ENCODE measurements around the gene DUSP28.

Gene DUSP28

DNA sequence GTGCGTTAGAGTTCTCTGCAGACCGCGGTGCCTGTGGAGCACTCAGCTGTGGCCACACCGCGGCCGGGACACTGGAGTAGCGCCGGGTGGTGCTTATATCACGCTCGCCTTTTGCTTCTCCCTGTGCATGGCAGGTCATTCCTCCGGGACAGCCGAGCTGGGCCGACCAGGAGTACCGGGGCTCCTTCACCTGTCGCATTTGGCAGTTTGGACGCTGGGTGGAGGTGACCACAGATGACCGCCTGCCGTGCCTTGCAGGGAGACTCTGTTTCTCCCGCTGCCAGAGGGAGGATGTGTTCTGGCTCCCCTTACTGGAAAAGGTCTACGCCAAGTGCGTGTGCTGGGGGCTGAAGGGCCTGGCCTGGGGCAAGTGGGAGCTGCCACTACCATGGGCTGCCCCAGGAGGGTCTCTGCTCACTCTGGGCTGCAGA lies 30.5 kb downstream of the DUSP28 start:
- Mint-ChIP-seq H3K36me3 (ENCODE audit: low read depth) (peaks cover 10% of the 10 kb centered on the region), H3K4me3 (no peak overlapping the region)

DNA sequence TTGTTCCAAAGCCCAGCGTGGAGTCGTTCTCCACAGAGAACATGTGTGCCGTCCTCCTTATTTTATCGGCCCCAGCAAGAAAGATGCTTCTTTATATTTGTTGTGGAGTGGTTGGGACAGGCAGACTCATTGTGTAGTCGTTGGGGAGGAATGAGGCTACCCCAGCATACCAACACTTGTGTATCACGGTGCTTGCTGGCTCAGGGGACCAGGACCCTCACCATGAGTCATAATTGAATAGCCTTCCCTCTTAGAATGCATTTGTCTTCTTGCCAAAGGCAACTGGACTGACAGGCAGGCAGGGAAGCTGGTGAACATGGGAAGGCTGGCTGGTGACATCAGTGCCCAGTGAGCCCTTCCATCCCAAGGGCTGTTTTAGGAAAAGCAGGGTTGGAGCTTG lies 31.1 kb downstream of the DUSP28 start:
- Mint-ChIP-seq H3K4me1 (ENCODE audit: low read depth) (peaks cover 23% of the 10 kb centered on the region), H3K4me3 (no peak overlapping the region), H3K27me3 (no peaks in the 10 kb centered on the region), H3K9me3 (no peaks in the 10 kb centered on the region), H3K27ac (no peak overlapping the region), H3K36me3 (ENCODE audit: low read depth) (peaks cover 10% of the 10 kb centered on the region)

More for the DNA sequence above, 30.5 kb downstream of the DUSP28 start:
- Mint-ChIP-seq H3K27me3 (no peaks in the 10 kb centered on the region), H3K27ac (no peak overlapping the region), H3K4me1 (ENCODE audit: low read depth) (peaks cover 28% of the 10 kb centered on the region), H3K9me3 (no peaks in the 10 kb centered on the region)

DNA sequence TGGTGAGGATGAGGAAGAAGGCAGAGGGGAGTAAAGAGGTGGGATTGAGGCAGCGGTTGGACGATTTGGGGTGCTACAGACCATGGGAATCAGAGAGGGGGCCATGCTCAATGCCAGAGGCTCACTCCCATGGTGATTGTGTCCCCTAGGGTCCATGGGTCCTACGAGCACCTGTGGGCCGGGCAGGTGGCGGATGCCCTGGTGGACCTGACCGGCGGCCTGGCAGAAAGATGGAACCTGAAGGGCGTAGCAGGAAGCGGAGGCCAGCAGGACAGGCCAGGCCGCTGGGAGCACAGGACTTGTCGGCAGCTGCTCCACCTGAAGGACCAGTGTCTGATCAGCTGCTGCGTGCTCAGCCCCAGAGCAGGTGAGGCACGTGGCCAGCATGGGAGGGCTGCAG lies 31.6 kb downstream of the DUSP28 start:
- Mint-ChIP-seq H3K27me3 (no peaks in the 10 kb centered on the region), H3K27ac (no peak overlapping the region), H3K4me3 (no peak overlapping the region), H3K4me1 (ENCODE audit: low read depth) (peaks cover 23% of the 10 kb centered on the region), H3K36me3 (ENCODE audit: low read depth) (peaks cover 10% of the 10 kb centered on the region), H3K9me3 (no peaks in the 10 kb centered on the region)

DNA sequence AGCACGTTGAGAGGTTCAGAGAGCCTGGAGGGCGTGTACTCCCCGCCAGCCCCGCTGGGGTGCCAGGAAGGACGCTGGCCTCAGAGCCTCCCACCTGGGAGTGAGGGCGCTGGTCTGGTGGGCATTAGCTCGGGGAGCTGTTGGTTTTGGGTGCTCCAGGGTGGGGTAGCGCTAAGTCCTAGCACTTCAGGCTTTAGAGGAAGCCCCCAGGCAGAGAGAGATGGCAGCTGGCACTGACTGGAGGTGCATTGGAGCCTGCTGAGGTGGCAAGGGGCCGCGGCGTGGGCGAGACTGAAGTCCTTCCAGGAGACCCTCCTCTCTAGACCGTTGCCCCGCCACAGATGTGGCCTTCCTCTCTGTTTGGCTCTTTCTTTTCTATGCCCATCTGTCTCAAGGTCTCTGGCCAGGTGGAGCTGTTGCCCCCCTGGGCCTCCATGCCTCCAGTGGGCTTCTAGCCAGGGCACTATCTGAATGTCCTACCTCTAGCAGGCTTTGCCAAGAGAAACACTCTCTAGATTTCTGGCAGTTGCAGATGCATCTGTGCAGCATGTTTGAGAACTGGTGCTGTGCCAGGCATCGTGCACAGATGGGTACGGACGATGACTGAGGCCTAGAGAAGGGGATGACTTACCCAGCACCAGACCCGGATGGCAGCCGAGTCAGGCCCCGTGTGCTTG lies 33.0 kb downstream of the DUSP28 start:
- Mint-ChIP-seq H3K4me1 (ENCODE audit: low read depth) (peaks cover 13% of the 10 kb centered on the region), H3K27me3 (no peaks in the 10 kb centered on the region), H3K9me3 (no peaks in the 10 kb centered on the region), H3K36me3 (ENCODE audit: low read depth) (peaks cover 10% of the 10 kb centered on the region), H3K4me3 (no peak overlapping the region), H3K27ac (no peak overlapping the region)

DNA sequence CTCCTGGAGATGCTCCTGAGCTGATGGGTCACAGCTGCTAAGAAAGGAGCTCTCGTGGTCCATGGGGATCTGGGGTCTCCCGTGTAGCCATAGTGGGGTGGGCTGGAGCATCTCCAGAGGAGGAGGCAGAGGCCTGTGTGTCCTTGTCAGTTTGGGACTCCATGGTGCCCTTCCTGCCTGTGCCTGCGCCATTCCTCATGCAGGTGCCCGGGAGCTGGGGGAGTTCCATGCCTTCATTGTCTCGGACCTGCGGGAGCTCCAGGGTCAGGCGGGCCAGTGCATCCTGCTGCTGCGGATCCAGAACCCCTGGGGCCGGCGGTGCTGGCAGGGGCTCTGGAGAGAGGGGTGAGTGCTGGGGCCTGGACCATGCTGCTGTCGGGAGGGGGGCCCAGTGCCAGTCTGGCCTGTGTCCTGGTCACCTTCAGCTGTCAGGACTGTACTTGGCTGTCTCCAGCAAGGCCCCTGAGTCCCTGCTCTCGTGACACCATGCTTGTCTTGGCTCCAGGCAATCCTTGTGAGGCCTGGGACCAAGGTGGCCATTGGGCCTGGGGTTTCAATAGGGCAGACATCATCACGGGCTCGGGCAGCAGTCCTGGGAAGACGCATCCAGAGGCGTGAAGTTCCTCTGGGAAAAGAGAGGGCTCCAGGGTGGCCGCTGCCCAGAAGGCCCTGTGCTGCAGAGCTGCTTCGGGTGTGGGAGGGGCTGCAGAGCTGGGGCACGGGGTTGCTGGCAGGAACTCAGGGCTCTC lies 33.7 kb downstream of the DUSP28 start:
- Mint-ChIP-seq H3K9me3 (no peaks in the 10 kb centered on the region), H3K4me1 (ENCODE audit: low read depth) (peaks cover 6% of the 10 kb centered on the region), H3K27me3 (no peaks in the 10 kb centered on the region), H3K27ac (no peak overlapping the region), H3K4me3 (no peak overlapping the region), H3K36me3 (ENCODE audit: low read depth) (peaks cover 10% of the 10 kb centered on the region)

DNA sequence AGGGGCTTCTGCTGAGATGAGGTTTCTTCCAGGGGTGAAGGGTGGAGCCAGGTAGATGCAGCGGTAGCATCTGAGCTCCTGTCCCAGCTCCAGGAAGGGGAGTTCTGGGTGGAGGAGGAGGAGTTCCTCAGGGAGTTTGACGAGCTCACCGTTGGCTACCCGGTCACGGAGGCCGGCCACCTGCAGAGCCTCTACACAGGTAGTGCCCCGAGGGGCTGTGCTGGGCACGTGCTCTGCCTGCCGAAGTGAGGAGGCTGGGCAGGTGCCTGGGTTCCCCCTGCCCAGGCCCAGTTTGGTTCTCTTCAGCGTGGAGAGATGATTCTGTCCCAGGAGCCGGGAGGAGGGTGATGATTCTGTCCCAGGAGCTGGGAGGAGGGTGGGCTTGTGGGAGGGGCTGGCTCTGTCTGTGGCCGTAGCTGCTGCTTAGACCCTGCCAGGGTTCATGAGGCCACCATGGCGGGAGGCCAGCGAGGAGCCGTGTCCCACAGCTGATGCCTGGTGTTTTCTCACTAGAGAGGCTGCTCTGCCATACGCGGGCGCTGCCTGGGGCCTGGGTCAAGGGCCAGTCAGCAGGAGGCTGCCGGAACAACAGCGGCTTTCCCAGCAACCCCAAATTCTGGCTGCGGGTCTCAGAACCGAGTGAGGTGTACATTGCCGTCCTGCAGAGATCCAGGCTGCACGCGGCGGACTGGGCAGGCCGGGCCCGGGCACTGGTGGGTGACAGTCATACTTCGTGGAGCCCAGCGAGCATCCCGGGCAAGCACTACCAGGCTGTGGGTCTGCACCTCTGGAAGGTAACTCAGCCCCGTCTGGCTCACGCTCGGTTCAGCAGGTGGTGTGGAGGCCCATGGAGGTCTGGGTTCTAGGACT lies 34.6 kb downstream of the DUSP28 start:
- H3K27ac Mint-ChIP-seq: no peak overlapping the region
- no peaks in the 10 kb centered on the region for H3K27me3 Mint-ChIP-seq
- no peaks in the 10 kb centered on the region for H3K9me3 Mint-ChIP-seq
- no peak overlapping the region for H3K4me3 Mint-ChIP-seq
- H3K36me3 Mint-ChIP-seq (ENCODE audit: low read depth): peaks cover 10% of the 10 kb centered on the region
- no peaks in the 10 kb centered on the region for H3K4me1 Mint-ChIP-seq (ENCODE audit: low read depth)

DNA sequence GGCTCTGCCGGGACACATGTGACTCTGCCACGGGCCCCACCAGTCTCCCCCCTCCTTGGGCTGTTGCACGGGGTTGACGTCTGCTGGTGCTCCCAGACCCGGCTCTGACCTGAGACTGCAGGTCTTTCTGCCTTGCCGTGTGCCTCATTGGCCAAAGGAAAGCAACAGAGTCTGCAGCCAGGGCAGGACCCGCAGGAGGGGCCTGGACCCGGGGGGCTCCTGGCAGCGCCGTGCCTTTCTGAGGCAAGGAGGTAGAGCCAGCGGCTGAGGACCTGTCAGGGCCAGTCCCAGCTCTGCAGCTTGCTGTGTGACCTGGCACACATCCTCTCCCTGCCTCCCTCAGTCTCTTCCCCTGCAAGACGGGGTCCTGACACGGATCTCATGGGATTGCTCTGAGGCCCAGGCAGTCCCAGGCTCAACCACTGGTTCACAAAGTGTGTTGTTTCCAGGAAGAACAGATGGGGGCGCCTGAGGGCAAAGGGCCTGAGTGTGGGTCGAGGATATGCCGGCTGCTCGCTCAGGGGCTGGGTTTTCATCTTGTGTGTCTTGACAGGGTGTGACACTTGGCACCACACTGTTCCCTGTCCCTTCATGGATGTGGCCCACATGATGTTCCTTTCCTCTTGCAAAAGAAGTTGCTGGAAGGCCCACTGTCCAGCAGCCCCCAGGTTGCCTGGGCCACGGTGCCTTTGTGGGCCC lies 35.4 kb downstream of the DUSP28 start:
- Mint-ChIP-seq H3K4me1 (ENCODE audit: low read depth) (no peaks in the 10 kb centered on the region), H3K27ac (no peak overlapping the region), H3K4me3 (no peak overlapping the region), H3K9me3 (no peaks in the 10 kb centered on the region), H3K27me3 (no peaks in the 10 kb centered on the region), H3K36me3 (ENCODE audit: low read depth) (peaks cover 10% of the 10 kb centered on the region)

DNA sequence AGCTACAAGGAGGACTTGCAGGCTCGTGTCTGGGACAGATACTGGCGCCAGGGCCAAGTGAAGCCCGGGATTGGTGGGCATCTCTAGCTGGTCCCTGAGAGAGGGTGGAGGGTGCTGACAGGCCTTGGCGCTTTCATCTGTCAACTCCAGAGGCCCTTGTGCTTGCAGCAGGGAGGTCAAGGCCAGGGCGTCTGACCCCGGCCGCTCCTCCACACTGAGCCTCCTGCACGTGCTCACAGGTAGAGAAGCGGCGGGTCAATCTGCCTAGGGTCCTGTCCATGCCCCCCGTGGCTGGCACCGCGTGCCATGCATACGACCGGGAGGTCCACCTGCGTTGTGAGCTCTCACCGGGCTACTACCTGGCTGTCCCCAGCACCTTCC lies 35.9 kb downstream of the DUSP28 start:
- no peaks in the 10 kb centered on the region for H3K9me3 Mint-ChIP-seq
- peaks cover 6% of the 10 kb centered on the region for H3K36me3 Mint-ChIP-seq (ENCODE audit: low read depth)
- H3K27me3 Mint-ChIP-seq: no peaks in the 10 kb centered on the region
- no peak overlapping the region for H3K27ac Mint-ChIP-seq
- H3K4me3 Mint-ChIP-seq: no peak overlapping the region
- H3K4me1 Mint-ChIP-seq (ENCODE audit: low read depth): no peaks in the 10 kb centered on the region

DNA sequence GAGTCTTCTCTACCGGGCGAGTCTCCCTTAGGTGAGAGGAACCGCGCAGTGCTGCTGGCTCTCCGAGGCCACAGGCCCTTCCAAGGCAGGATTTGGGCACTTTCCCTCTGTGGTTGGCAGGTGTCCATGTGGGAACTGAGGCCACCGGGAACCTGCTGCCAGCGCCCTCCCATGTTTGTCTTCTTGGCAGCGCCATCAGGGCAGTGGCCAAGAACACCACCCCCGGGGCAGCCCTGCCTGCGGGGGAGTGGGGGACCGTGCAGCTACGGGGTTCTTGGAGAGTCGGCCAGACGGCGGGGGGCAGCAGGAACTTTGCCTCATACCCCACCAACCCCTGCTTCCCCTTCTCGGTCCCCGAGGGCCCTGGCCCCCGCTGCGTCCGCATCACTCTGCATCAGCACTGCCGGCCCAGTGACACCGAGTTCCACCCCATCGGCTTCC lies 36.4 kb downstream of the DUSP28 start:
- Mint-ChIP-seq H3K4me3 (no peak overlapping the region), H3K4me1 (ENCODE audit: low read depth) (no peaks in the 10 kb centered on the region), H3K27me3 (no peaks in the 10 kb centered on the region), H3K9me3 (no peaks in the 10 kb centered on the region), H3K27ac (no peak overlapping the region), H3K36me3 (ENCODE audit: low read depth) (peaks cover 1% of the 10 kb centered on the region)

DNA sequence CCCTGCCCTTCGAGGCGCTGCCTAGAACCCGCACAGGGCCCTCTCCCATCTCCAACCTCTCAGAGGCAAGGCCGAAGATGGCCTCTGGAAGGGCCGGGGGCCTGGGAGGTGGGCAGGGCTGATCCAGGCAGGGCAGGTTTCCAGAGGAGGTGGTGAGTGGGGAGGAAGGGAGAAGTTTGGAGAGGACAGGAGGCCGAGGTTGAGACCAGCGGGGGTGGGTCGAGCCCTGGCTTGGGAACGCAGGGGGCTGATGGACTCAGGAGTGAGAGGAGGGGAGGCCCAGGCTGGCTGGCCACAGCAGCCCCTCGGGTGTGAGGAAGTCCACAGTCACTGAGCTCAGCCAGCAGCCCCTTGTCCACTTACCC lies 36.9 kb downstream of the DUSP28 start:
- no peaks in the 10 kb centered on the region for H3K36me3 Mint-ChIP-seq (ENCODE audit: low read depth)
- H3K27ac Mint-ChIP-seq: no peak overlapping the region
- H3K4me1 Mint-ChIP-seq (ENCODE audit: low read depth): no peaks in the 10 kb centered on the region
- no peaks in the 10 kb centered on the region for H3K9me3 Mint-ChIP-seq
- no peak overlapping the region for H3K4me3 Mint-ChIP-seq
- H3K27me3 Mint-ChIP-seq: no peaks in the 10 kb centered on the region

DNA sequence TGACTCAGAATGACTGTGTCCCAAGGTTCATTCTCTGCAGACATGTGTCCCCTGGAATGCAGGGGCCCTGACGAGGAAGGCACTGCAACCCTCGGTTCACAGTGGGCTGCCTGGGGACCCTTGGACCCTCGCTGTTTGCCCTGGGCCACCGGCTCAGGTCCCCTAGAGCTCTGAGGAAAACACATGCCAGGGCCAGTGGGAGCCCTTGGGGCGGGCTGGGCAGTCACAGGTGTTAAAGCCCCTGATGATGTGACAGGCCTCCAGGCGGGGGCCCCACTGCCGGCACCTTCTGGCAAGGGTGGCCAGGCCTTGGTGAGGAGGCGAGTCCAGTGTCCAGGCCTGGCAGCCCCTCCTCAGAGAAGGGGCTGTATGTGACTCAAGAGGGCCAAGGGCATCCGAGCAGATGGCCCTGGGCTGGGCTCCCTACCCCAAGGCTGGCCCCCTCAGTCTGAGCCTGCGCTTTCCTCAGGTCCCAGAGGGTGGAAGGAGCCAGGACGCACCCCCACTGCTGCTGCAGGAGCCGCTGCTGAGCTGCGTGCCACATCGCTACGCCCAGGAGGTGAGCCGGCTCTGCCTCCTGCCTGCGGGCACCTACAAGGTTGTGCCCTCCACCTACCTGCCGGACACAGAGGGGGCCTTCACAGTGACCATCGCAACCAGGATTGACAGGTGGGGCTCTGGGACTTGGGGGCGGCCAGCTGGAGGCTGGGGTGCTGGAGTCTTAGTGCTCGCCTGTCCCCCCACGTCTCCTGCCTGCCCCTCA lies 37.4 kb downstream of the DUSP28 start:
- no peaks in the 10 kb centered on the region for H3K27me3 Mint-ChIP-seq
- no peaks in the 10 kb centered on the region for H3K9me3 Mint-ChIP-seq
- H3K36me3 Mint-ChIP-seq (ENCODE audit: low read depth): no peaks in the 10 kb centered on the region
- no peak overlapping the region for H3K4me3 Mint-ChIP-seq
- H3K27ac Mint-ChIP-seq: no peak overlapping the region
- H3K4me1 Mint-ChIP-seq (ENCODE audit: low read depth): no peaks in the 10 kb centered on the region

DNA sequence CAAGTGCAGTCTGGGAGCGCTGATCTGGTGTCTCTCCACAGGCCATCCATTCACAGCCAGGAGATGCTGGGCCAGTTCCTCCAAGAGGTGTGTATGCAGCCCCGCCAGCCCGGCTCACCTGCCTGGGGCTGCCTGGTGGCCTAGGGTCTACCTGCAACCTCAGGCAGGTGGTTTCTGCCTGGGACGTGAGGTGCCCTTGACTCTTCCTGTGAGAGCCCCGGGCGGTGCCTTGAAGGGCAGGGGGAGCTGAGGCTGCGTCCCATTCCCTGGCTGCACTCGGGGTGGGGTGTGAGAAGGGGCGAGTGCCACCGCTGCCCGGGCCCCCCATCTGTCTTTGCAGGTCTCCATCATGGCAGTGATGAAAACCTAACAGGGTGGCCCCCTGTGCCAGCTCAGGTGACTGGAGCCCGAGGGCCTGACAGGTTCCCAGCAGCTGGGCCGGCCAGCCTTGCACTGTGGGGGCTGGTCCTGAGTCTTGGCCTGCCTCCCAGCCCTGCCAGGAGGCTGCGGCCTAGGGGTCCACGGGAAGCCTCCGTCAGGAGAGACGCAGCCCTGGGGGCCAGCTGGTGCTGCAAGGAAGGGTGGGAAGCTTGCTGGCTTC lies 38.3 kb downstream of the DUSP28 start:
- Mint-ChIP-seq H3K36me3 (ENCODE audit: low read depth) (no peaks in the 10 kb centered on the region), H3K4me3 (no peak overlapping the region), H3K9me3 (no peaks in the 10 kb centered on the region), H3K27ac (no peak overlapping the region), H3K4me1 (ENCODE audit: low read depth) (no peaks in the 10 kb centered on the region), H3K27me3 (no peaks in the 10 kb centered on the region)

DNA sequence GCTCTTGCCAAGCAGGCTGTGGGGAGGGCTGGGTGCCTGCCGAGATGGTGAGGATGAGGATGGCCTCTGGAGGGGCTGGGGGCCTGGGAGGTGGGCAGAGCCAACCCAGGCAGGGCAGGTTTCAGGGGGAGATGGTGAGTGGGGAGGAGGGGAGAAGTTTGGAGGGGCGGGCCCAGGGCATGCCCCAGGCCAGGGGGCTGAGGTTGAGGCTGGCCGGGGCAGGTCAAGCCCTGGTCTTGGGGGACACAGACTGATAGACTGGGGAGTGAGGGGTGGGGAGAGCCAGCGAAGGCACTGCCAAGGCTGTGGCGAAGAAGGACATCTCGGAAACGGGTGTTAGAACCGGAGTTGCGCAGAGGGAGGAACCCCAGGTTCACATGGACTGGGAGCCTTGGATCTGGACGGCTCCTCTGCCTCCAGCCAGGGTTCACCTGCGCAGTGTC lies 39.0 kb downstream of the DUSP28 start:
- Mint-ChIP-seq H3K27me3 (no peaks in the 10 kb centered on the region), H3K4me3 (no peak overlapping the region), H3K36me3 (ENCODE audit: low read depth) (no peaks in the 10 kb centered on the region), H3K27ac (no peak overlapping the region), H3K4me1 (ENCODE audit: low read depth) (no peaks in the 10 kb centered on the region), H3K9me3 (no peaks in the 10 kb centered on the region)
